ENCODE results near the gene CREB3.
A peak's percentile ranks its signal among the peaks of the same experiment; 100 is the strongest.

Gene CREB3

DNA sequence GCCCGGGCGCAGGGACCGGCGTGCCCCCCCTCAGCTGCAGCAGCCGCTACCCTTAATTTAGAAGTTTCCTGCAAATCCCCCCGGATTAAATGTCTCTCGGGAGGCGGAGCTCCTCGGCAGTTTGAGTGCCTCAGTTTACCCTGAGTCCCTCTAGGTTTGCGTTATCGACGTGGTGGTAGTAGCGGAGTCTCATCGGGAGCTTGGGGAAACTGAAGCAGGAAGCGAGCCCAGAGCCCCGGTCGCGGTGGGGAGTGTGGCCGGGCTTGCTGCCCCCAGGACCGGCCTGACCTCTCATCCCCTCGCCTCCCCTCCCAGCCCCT lies 42.2 kb upstream of the CREB3 start:
- Histone ChIP-seq H3K27ac (ENCODE audit: low read depth, low read length) (no peak overlapping the region), H4K20me1 (ENCODE audit: control insufficient read depth, insufficient read depth, low read depth, low read length) (no peaks in the 10 kb centered on the region), H3F3A (ENCODE audit: control insufficient read depth, insufficient read depth) (peaks cover 8% of the 10 kb centered on the region; the same call in 1 of the 2 replicates), H3K9me3 (ENCODE audit: control insufficient read depth, insufficient read depth, low read length) (no peaks in the 10 kb centered on the region), H3K4me2 (ENCODE audit: low read length) (peak overlapping the region; percentile 95), H3K4me1 (ENCODE audit: control insufficient read depth, low read length) (peaks cover 49% of the 10 kb centered on the region), H3K36me3 (ENCODE audit: control insufficient read depth, low read length) (no peaks in the 10 kb centered on the region), H3K9me2 (replicated peaks; ENCODE audit: control insufficient read depth, low read length) (no peaks in the 10 kb centered on the region), H3K4me3 (ENCODE audit: low read length) (peak overlapping the region; percentile 81), H3K79me2 (ENCODE audit: control insufficient read depth, low read length) (no peaks in the 10 kb centered on the region), H3K27me3 (ENCODE audit: control insufficient read depth, low read length) (no peaks in the 10 kb centered on the region)
- TF ChIP-seq CTCF (IDR thresholded peaks at IDR 0.05; ENCODE audit: low read depth, low read length, poor library complexity, severe bottlenecking) (no peak), EZH2phosphoT487 (IDR thresholded peaks at IDR 0.05; ENCODE audit: borderline replicate concordance, low read length) (no peak)

- H3K79me2 ChIP-seq (ENCODE audit: control insufficient read depth, low read length) = no peaks in the 10 kb centered on the region
- no peak for TF ChIP-seq EZH2phosphoT487 (IDR thresholded peaks at IDR 0.05; ENCODE audit: borderline replicate concordance, low read length)
- TF ChIP-seq CTCF (IDR thresholded peaks at IDR 0.05; ENCODE audit: low read depth, low read length, poor library complexity, severe bottlenecking) = no peak
- H3K27ac ChIP-seq (ENCODE audit: low read depth, low read length) = peak overlapping the region; percentile 30
These were observed 41.7 kb upstream of the CREB3 start for GRCh38 chr9:35690614-35691333.

GRCh38 chr9:35691334-35691650 lies 41.2 kb upstream of the CREB3 start:
- Histone ChIP-seq H4K20me1 (ENCODE audit: control insufficient read depth, insufficient read depth, low read depth, low read length) (no peaks in the 10 kb centered on the region), H3K9me2 (replicated peaks; ENCODE audit: control insufficient read depth, low read length) (no peaks in the 10 kb centered on the region), H3K4me1 (ENCODE audit: control insufficient read depth, low read length) (peaks cover 47% of the 10 kb centered on the region), H3K9me3 (ENCODE audit: control insufficient read depth, insufficient read depth, low read length) (no peaks in the 10 kb centered on the region), H3K4me2 (ENCODE audit: low read length) (peak overlapping the region; percentile 95), H3F3A (ENCODE audit: control insufficient read depth, insufficient read depth) (peaks cover 8% of the 10 kb centered on the region; the same call in 1 of the 2 replicates), H3K27me3 (ENCODE audit: control insufficient read depth, low read length) (no peaks in the 10 kb centered on the region), H3K36me3 (ENCODE audit: control insufficient read depth, low read length) (peaks cover 8% of the 10 kb centered on the region), H3K27ac (ENCODE audit: low read depth, low read length) (no peak overlapping the region), H3K79me2 (ENCODE audit: control insufficient read depth, low read length) (no peaks in the 10 kb centered on the region), H3K4me3 (ENCODE audit: low read length) (peak overlapping the region; percentile 81)
- TF ChIP-seq EZH2phosphoT487 (IDR thresholded peaks at IDR 0.05; ENCODE audit: borderline replicate concordance, low read length) = no peak
- no peak for TF ChIP-seq CTCF (IDR thresholded peaks at IDR 0.05; ENCODE audit: low read depth, low read length, poor library complexity, severe bottlenecking)

More at GRCh38 chr9:35690614-35691333, 41.7 kb upstream of the CREB3 start:
- H3K9me3 ChIP-seq (ENCODE audit: control insufficient read depth, insufficient read depth, low read length) = no peaks in the 10 kb centered on the region
- H3F3A ChIP-seq (ENCODE audit: control insufficient read depth, insufficient read depth) = peaks cover 8% of the 10 kb centered on the region; the same call in 1 of the 2 replicates
- H3K4me2 ChIP-seq (ENCODE audit: low read length) = peak overlapping the region; percentile 95
- H3K9me2 ChIP-seq (replicated peaks; ENCODE audit: control insufficient read depth, low read length) = no peaks in the 10 kb centered on the region
- peaks cover 49% of the 10 kb centered on the region for H3K4me1 ChIP-seq (ENCODE audit: control insufficient read depth, low read length)
- peak overlapping the region; percentile 81 for H3K4me3 ChIP-seq (ENCODE audit: low read length)
- H3K36me3 ChIP-seq (ENCODE audit: control insufficient read depth, low read length) = peaks cover 3% of the 10 kb centered on the region
- H4K20me1 ChIP-seq (ENCODE audit: control insufficient read depth, insufficient read depth, low read depth, low read length) = no peaks in the 10 kb centered on the region
- H3K27me3 ChIP-seq (ENCODE audit: control insufficient read depth, low read length) = no peaks in the 10 kb centered on the region
